ENCODE measurements around the gene ZNF816. TPM values are rescaled to one million over a fixed set of nuclear protein-coding genes. Genes with fewer than 3 reads are reported as not detected.
"Not testable (repeated sequence)": the region's sequence is repeated elsewhere in the genome, so short reads cannot be mapped to it uniquely, and the experiment has no call there.

The ZNF816 gene
- polyA plus RNA-seq, 3 donors = 2.0 to 3.3 (median 3.3) TPM

DNA sequence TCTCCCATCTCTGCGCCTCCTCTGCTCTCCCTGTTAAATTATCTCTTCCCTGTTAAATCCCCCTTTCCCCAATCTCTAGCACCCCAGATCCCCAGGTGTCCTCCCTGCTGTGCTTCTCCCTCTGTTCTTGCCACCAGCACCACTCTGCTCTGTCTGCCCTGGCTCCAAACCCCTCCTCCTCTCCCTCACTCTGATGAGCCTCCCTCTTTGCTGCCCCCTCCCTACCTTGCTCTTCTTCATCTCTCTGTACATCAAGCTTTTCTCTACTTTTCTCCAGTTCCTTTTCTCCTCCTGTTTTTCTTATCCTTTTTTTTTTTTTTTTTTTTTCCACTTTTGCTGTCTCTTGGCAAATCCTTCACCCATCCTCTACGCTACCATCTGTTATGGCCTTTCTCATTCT, 21.2 kb downstream of the ZNF816 start:
- WGBS, 3 donors = 36 to 42% (median 41%) methylated on average over 2 of the region's 2 CpGs
- not testable (repeated sequence) for H3K27ac ChIP-seq (ENCODE audit: low read depth, low read length)

DNA sequence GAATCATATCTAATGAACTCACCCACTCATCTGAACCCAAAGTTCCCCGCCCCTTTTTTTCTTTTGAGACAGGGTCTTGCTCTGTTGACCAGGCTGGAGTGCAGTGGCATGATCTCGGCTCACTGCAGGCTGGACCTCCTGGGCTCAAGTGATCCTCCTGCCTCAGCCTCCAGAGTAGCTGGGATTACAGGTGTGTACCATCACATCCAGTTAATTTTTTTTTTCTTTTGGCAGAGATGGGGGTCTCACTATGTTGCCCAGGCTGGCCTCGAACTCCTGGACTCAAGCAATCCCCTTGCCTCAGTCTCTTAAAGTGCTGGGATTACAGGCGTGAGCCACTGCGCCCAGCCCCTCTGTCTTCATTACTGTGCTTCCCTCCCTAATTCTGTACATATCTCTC, 21.8 kb downstream of the ZNF816 start:
- H3K27ac ChIP-seq (ENCODE audit: low read depth, low read length) = not testable (repeated sequence)
- 85 to 88% (median 86%) methylated on average over 5 of the region's 5 CpGs for WGBS, 3 donors

- WGBS, 3 donors = 27 to 36% (median 30%) methylated on average over 5 of the region's 5 CpGs
- H3K27ac ChIP-seq (ENCODE audit: low read depth, low read length) = no peak overlapping the region
Observed at GRCh38 chr19:52938761-52939160, 23.9 kb downstream of the ZNF816 start.

- 73 to 93% (median 91%) methylated on average over 7 of the region's 7 CpGs for WGBS, 3 donors
- H3K27ac ChIP-seq (ENCODE audit: low read depth, low read length) = no peak overlapping the region
Observed at GRCh38 chr19:52936954-52937325, 25.7 kb downstream of the ZNF816 start.

DNA sequence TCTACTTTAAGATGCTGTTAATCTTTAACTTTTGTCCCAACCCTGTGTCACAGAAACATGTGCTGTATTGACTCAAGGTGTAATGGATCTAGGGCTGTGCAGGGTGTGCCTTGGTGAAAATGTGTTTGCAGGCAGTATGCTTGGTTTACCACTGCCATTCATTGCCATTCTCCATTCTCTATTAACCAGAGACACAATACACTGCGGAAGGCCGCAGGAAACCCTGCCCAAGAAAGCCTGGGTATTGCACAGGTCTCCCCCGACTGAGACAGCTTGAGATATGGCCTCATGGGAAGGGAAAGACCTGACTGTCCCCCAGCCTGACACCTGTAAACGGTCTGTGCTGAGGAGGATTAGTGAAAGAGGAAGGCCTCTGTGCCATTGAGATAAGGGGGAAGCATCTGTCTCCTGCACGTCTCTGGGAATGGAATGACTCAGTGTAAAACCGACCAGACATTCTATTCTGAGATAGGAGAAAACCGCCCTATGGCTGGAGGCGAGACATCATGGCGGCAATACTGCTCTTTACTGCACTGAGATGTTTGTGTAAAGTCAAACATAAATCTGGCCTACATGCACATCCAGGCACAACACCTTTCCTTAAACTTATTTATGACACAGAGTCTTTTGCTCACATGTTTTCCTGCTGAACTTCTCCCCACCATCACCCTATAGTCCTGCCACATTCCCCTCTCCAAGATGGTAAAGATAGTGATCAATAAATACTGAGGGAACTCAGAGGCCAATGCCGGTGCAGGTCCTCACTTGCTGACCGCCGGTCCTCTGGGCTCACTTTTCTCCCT, 26.3 kb downstream of the ZNF816 start:
- no peak overlapping the region for H3K27ac ChIP-seq (ENCODE audit: low read depth, low read length)
- WGBS, 3 donors = 48 to 61% (median 51%) methylated on average over 12 of the region's 12 CpGs

DNA sequence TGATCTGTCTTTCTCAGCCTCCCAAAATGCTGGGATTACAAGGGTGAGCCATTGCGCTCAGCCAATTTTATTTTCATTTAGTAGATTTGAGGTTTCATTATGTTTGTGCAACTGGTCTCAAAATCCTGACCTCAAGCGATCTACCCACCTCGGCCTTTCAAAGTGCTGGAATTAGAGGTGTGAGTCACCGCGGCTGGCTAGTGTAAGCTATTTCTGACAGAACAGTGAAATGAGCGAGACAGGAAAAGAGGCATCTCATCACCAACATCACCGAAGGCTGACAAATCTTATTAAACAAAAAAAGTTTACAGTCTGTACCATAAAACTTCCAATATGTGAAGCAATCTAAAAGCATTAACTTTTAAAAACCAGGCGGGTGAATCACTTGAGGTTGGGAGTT, 27.2 kb downstream of the ZNF816 start:
- 78 to 84% (median 80%) methylated on average over 8 of the region's 8 CpGs for WGBS, 3 donors
- H3K27ac ChIP-seq (ENCODE audit: low read depth, low read length) = no peak overlapping the region

GRCh38 chr19:52924641-52925040, 38.0 kb downstream of the ZNF816 start:
- H3K27ac ChIP-seq (ENCODE audit: low read depth, low read length) = not testable (repeated sequence)
- WGBS, 3 donors = 91 to 94% (median 92%) methylated on average over 9 of the region's 9 CpGs

GRCh38 chr19:52923778-52924593, 38.7 kb downstream of the ZNF816 start:
- H3K27ac ChIP-seq (ENCODE audit: low read depth, low read length) = no peak overlapping the region
- WGBS, 3 donors = 23 to 40% (median 36%) methylated on average over 18 of the region's 18 CpGs

DNA sequence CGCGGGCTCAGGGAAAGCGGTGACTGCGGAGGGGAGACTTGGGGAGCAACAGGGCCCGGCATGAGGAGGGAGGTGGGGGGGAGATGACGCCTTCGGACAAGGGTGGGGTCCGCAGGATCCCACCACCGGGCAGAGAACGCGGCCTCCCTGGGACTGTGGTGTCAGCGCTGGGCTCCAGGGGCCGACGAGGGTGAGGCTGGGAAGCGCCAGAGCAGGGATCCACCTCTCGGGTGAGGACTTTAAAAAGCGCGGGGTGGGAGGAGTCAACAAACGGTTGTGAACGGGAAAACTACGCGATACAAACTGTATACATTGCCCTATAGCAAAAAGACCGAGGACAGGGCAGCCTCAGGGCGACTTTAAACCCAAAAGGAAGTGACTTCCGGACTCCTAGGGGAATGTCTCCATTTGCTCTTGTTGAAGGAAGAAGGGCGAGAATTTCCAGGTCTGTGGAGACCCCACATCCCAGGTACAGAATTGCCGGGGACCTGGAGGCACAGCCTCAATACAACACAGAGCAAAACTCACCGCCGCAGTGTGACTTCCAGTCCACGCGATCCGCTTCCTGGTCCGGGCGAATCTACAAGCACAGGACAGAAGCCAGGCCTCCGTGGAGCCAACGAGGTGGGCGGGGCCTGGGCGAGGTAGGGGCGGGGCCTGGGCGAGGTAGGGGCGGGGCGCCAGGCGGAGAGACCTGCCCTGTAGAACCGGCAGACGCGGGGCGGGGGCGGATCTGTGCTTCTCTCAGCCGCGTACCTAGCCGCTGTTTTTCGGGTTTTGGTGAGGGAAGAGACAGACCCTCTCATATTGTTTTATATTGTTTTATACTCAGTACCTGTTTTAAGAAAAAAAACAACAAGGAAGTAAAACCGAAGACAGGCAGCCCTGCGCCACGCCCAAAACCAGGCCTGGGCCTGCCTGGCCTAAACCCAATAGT, 39.6 kb downstream of the ZNF816 start, which contains the start of gene ZNF888:
Gene ZNF888 (minus strand): TSS at position 588 of the 937 bp plus-strand sequence. CDS start 5,555 bp downstream, outside the sequence.
- WGBS, 3 donors = 1 to 2% (median 1%) methylated on average over 55 of the region's 55 CpGs
- H3K27ac ChIP-seq (ENCODE audit: low read depth, low read length) = no peak within 1 kb of the TSS

DNA sequence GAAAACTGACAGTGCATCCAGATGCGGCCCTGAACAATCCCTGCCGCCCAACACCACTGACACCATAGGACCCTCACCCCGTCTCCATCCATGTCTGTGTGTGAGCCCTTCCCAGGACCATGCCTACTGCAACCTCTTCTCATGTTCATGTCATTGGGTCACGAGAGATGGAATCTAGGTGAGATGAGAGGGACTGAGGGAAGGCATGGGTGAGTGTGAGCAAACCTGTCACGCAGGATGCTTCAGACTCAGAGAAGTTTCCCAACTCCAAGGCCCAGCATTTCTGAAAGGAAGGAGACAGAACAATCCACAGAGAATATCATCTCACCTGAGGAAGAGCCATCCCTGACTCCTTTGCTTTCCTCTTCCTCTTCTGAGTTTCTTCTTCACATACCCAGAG, 45.1 kb downstream of the ZNF816 start:
- no peak overlapping the region for H3K27ac ChIP-seq (ENCODE audit: low read depth, low read length)
- 94 to 97% (median 96%) methylated on average over 5 of the region's 5 CpGs for WGBS, 3 donors

DNA sequence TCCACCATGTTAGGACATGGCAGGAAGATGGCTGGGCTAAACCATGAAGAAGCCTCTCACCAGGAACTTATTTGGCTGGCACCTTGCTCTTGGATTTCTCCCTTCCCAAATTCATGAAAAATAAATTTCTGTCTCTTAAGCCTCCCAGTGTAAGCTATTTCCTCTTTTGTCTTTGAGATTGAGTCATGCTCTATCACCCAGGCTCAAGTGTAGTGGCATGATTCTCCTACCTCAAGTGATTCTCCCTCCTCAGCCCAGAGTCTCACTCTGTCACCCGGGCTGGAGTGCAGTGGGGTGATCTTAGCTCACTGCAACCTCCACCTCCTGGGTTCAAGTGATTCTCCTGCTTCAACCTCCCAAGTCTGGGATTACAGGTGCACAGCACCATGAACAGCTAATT, 52.0 kb downstream of the ZNF816 start:
- no peak overlapping the region for H3K27ac ChIP-seq (ENCODE audit: low read depth, low read length)
- 92 to 100% (median 97%) methylated on average over 1 of the region's 1 CpG for WGBS, 3 donors

GRCh38 chr19:52904052-52904780, 58.5 kb downstream of the ZNF816 start:
- WGBS, 3 donors = 67 to 93% (median 92%) methylated on average over 16 of the region's 16 CpGs
- not testable (repeated sequence) for H3K27ac ChIP-seq (ENCODE audit: low read depth, low read length)

DNA sequence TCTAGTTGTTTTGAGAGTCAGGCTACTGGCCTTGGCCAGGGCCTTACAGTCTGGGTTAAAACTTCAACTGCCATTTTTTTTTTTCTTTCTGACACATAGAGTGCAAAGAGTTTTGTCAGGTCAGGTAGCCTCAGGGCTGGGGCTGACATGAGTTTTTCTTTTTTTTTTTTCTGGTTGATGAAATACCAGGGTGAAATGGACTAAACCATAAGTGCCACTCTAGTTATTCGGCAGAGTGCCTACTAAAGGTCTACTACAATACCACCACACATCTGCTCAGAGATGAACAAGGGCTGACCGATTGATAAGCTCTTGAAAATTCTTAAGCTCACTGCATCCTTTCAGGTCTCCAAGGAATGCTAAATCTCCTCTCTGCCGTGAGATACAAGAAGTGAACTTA, 60.8 kb downstream of the ZNF816 start:
- H3K27ac ChIP-seq (ENCODE audit: low read depth, low read length) = no peak overlapping the region
- 79 to 87% (median 83%) methylated on average over 3 of the region's 3 CpGs for WGBS, 3 donors

Other genes with a start within 250 kb of the ZNF816 start
- 1 to 10 TPM; 1.7 to 5.6 (median 2.7) TPM for gene ZNF611, start 227.8 kb downstream of the ZNF816 start, polyA plus RNA-seq
- gene ZNF600, start 176.1 kb downstream of the ZNF816 start, polyA plus RNA-seq = 1 to 10 TPM; 3.1 to 7.4 (median 6.3) TPM
- gene ZNF28, start 141.2 kb downstream of the ZNF816 start, polyA plus RNA-seq = 1 to 10 TPM; 3.1 to 4.3 (median 3.6) TPM
- gene ZNF468, start 105.3 kb downstream of the ZNF816 start, polyA plus RNA-seq = 1 to 10 TPM; 5.5 to 6.0 (median 5.8) TPM
- gene ZNF320, start 65.2 kb downstream of the ZNF816 start, polyA plus RNA-seq = 1 to 10 TPM; 3.7 to 4.8 (median 4.4) TPM
- 1 to 10 TPM; 1.0 to 2.8 (median 1.1) TPM for gene ZNF888, start 39.5 kb downstream of the ZNF816 start, polyA plus RNA-seq
- gene ERVV-1, start 51.0 kb upstream of the ZNF816 start, polyA plus RNA-seq = under 1 TPM in 1 of 3 donors, not detected in 2; 0.03 TPM
- gene ERVV-2, start 81.9 kb upstream of the ZNF816 start, polyA plus RNA-seq = not detected
- gene ZNF160, start 140.5 kb upstream of the ZNF816 start, polyA plus RNA-seq = 10 to 100 TPM in 2 of 3 donors, 1 to 10 TPM in 1; 8.7 to 21.4 (median 15.5) TPM
- gene ZNF415, start 170.0 kb upstream of the ZNF816 start, polyA plus RNA-seq = 1 to 10 TPM; 4.0 to 5.3 (median 5.1) TPM
- gene ZNF347, start 196.2 kb upstream of the ZNF816 start, polyA plus RNA-seq = 1 to 10 TPM; 1.7 to 4.6 (median 2.7) TPM
- 1 to 10 TPM; 2.5 to 5.3 (median 3.5) TPM for gene ZNF665, start 230.5 kb upstream of the ZNF816 start, polyA plus RNA-seq

All from adipose tissue (tissue), 3 donors.